Subcutaneous adipose tissue (tissue), 4 donors: ENCODE results near the gene PAQR6. TPM values are rescaled to one million over a fixed set of nuclear protein-coding genes. Genes with fewer than 3 reads are reported as not detected.

ENCODE experiments used
- total RNA-seq, 4 donors: library from RNA; depleted of rRNA; stranded (reverse); fragments of >200 nt; gene quantifications; one replicate each; pipeline ENCODE4 v1.1.0, GENCODE V29; 2016
- TF ChIP-seq, protein P1 (sequence below): fragments of 450-650 bp; IDR thresholded peaks from one replicate; pipeline ENCODE4 v1.5.1; 2016; ENCODE audit warnings: low read depth, mild to moderate bottlenecking, control low read depth, antibody characterized with exemption, moderate library complexity

Gene PAQR6
- total RNA-seq, 4 donors from 2014 or later = 0.66 to 1.5 (median 1.0) TPM; not detected in 1

- TF ChIP-seq, protein P1, sequence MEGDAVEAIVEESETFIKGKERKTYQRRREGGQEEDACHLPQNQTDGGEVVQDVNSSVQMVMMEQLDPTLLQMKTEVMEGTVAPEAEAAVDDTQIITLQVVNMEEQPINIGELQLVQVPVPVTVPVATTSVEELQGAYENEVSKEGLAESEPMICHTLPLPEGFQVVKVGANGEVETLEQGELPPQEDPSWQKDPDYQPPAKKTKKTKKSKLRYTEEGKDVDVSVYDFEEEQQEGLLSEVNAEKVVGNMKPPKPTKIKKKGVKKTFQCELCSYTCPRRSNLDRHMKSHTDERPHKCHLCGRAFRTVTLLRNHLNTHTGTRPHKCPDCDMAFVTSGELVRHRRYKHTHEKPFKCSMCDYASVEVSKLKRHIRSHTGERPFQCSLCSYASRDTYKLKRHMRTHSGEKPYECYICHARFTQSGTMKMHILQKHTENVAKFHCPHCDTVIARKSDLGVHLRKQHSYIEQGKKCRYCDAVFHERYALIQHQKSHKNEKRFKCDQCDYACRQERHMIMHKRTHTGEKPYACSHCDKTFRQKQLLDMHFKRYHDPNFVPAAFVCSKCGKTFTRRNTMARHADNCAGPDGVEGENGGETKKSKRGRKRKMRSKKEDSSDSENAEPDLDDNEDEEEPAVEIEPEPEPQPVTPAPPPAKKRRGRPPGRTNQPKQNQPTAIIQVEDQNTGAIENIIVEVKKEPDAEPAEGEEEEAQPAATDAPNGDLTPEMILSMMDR = no peak
These were observed 54.2 kb downstream of the PAQR6 start, which contains the start of gene SLC25A44 for GRCh38 chr1:156193488-156194299. Gene SLC25A44 (plus strand): TSS chr1:156194104. CDS start chr1:156199848, 5,744 bp downstream.

Other genes with a start within 250 kb of the PAQR6 start
- 100 to 1,000 TPM; 117 to 238 (median 185) TPM for gene SSR2, start 227.1 kb downstream of the PAQR6 start, total RNA-seq
- gene UBQLN4, start 194.3 kb downstream of the PAQR6 start, total RNA-seq = 10 to 100 TPM; 15.1 to 16.5 (median 16.2) TPM
- gene LAMTOR2, start 193.3 kb downstream of the PAQR6 start, total RNA-seq = 10 to 100 TPM; 51.7 to 80.1 (median 66.9) TPM
- not detected for gene RAB25, start 186.9 kb downstream of the PAQR6 start, total RNA-seq
- gene MEX3A, start 165.6 kb downstream of the PAQR6 start, total RNA-seq = under 1 TPM; 0.17 to 0.57 (median 0.27) TPM
- gene LMNA, start 133.3 kb downstream of the PAQR6 start, total RNA-seq = 100 to 1,000 TPM; 210 to 349 (median 281) TPM
- gene SEMA4A, start 94.5 kb downstream of the PAQR6 start, total RNA-seq = 1 to 10 TPM; 2.6 to 3.4 (median 3.0) TPM
- 10 to 100 TPM in 3 of 4 donors, 1 to 10 TPM in 1; 7.9 to 22.3 (median 13.1) TPM for gene SLC25A44, start 54.0 kb downstream of the PAQR6 start, total RNA-seq
- gene PMF1, start 35.0 kb downstream of the PAQR6 start, total RNA-seq = 10 to 100 TPM; 36.3 to 51.2 (median 41.0) TPM
- gene BGLAP, start 5.9 kb downstream of the PAQR6 start, total RNA-seq = under 1 TPM in 2 of 4 donors, not detected in 2; 0.68 to 0.94 TPM
- 10 to 100 TPM; 26.6 to 48.6 (median 37.3) TPM for gene SMG5, start 34.8 kb upstream of the PAQR6 start, total RNA-seq
- 1 to 10 TPM in 3 of 4 donors, not detected in 1; 1.0 to 2.3 (median 2.2) TPM for gene TMEM79, start 36.3 kb upstream of the PAQR6 start, total RNA-seq
- 10 to 100 TPM; 34.9 to 84.3 (median 48.3) TPM for gene GLMP, start 47.6 kb upstream of the PAQR6 start, total RNA-seq
- not detected for gene VHLL, start 51.3 kb upstream of the PAQR6 start, total RNA-seq
- 100 to 1,000 TPM; 125 to 195 (median 140) TPM for gene CCT3, start 90.2 kb upstream of the PAQR6 start, total RNA-seq
- gene TSACC, start 90.5 kb upstream of the PAQR6 start, total RNA-seq = not detected
- gene RHBG, start 121.2 kb upstream of the PAQR6 start, total RNA-seq = not detected